HG03045 (cell line): ENCODE data around the gene PROM1.

Experiments used
- ATAC-seq: cut with Tn5 transposase; IDR thresholded peaks from one replicate; pipeline ENCODE4 v1.9.1; 2021; ENCODE audit warnings: mild to moderate bottlenecking, moderate library complexity; ENCODE audit not compliant: unreplicated experiment

The PROM1 gene

GRCh38 chr4:16067515-16067914 lies 16.3 kb downstream of the PROM1 start:
- ATAC-seq: no peak

GRCh38 chr4:16066586-16067128 lies 17.2 kb downstream of the PROM1 start:
- ATAC-seq: no peak

- no peak for ATAC-seq
Observed at GRCh38 chr4:16065066-16065465, 18.8 kb downstream of the PROM1 start.

GRCh38 chr4:16062601-16063000 lies 21.2 kb downstream of the PROM1 start:
- no peak for ATAC-seq

GRCh38 chr4:16056681-16057385 lies 27.0 kb downstream of the PROM1 start:
- ATAC-seq: no peak

- no peak for ATAC-seq
Observed at GRCh38 chr4:16055873-16056272, 27.9 kb downstream of the PROM1 start.

- no peak for ATAC-seq
Observed at GRCh38 chr4:16055471-16055870, 28.4 kb downstream of the PROM1 start.

GRCh38 chr4:16052939-16053338 lies 30.9 kb downstream of the PROM1 start:
- ATAC-seq: no peak

- no peak for ATAC-seq
Observed at GRCh38 chr4:16051980-16052379, 31.8 kb downstream of the PROM1 start.

GRCh38 chr4:16051132-16051531 lies 32.7 kb downstream of the PROM1 start:
- no peak for ATAC-seq

- no peak for ATAC-seq
Observed at GRCh38 chr4:16050669-16051068, 33.2 kb downstream of the PROM1 start.

- ATAC-seq: no peak
Observed at GRCh38 chr4:16048619-16049419, 35.0 kb downstream of the PROM1 start.

GRCh38 chr4:16045687-16046086 lies 38.1 kb downstream of the PROM1 start:
- ATAC-seq: no peak

- no peak for ATAC-seq
Observed at GRCh38 chr4:16043642-16044498, 40.0 kb downstream of the PROM1 start.

GRCh38 chr4:16039139-16039538 lies 44.7 kb downstream of the PROM1 start:
- ATAC-seq: no peak

GRCh38 chr4:16037901-16038300 lies 45.9 kb downstream of the PROM1 start:
- ATAC-seq: no peak

- no peak for ATAC-seq
Observed at GRCh38 chr4:16035843-16036242, 48.0 kb downstream of the PROM1 start.

- ATAC-seq: no peak
Observed at GRCh38 chr4:16034010-16034748, 49.6 kb downstream of the PROM1 start.

GRCh38 chr4:16032396-16032770 lies 51.4 kb downstream of the PROM1 start:
- no peak for ATAC-seq

GRCh38 chr4:16031546-16032395 lies 52.1 kb downstream of the PROM1 start:
- ATAC-seq: no peak
